ENCODE measurements around the gene TRAF2.

DNA sequence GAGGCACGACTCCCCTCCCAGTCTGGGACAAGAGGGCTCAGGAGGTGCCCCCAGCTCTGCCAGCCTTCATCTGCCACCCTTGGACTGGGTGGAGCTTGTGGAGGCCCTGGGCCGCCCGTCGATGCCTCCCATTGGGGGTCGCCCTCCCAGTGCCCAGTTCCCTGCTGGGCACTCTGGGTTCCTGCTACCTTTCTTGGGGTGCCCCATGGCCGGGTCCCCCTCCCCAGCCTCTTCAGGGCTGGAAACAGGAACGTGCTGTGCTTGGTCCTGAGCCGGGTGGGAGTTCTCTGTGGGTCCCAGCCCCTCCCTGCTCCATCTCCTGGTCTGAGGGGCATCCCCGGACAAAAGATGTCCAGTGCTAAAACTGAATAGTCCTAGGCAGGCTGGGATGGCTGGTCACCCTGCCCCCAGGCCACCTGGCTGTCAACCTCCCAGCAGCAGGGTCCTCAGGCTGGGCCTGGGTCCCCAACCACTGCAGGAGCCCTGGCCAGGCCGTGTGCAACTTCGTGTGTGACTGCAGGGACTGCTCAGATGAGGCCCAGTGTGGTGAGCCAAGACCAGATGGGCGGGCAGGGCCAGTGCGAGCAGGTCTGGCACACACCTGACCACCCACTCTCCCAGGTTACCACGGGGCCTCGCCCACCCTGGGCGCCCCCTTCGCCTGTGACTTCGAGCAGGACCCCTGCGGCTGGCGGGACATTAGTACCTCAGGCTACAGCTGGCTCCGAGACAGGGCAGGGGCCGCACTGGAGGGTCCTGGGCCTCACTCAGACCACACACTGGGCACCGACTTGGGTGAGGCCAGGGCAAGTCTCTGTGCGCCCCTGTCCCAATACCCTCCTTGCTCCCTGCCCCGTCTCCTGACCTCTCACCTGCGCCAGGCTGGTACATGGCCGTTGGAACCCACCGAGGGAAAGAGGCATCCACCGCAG is 33.4 kb upstream of the TRAF2 start:
- TF ChIP-seq, protein P1, sequence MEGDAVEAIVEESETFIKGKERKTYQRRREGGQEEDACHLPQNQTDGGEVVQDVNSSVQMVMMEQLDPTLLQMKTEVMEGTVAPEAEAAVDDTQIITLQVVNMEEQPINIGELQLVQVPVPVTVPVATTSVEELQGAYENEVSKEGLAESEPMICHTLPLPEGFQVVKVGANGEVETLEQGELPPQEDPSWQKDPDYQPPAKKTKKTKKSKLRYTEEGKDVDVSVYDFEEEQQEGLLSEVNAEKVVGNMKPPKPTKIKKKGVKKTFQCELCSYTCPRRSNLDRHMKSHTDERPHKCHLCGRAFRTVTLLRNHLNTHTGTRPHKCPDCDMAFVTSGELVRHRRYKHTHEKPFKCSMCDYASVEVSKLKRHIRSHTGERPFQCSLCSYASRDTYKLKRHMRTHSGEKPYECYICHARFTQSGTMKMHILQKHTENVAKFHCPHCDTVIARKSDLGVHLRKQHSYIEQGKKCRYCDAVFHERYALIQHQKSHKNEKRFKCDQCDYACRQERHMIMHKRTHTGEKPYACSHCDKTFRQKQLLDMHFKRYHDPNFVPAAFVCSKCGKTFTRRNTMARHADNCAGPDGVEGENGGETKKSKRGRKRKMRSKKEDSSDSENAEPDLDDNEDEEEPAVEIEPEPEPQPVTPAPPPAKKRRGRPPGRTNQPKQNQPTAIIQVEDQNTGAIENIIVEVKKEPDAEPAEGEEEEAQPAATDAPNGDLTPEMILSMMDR (IDR thresholded peaks at IDR 0.05; ENCODE audit: low read length) = no peak
- no peak for TF ChIP-seq EZH2 (optimal IDR thresholded peaks at IDR 0.05; ENCODE audit: low read depth, low read length)

All from MM.1S (cell line).